Limb (tissue), 2 donors: ENCODE results near the gene GABRA6.

Experiments
- DNase-seq, 2 donors: peaks; one replicate each; pipeline ENCODE4 v3.0.0-alpha.2; 2016; ENCODE audit errors: extremely low spot score in 2 of 2

The GABRA6 gene

DNA sequence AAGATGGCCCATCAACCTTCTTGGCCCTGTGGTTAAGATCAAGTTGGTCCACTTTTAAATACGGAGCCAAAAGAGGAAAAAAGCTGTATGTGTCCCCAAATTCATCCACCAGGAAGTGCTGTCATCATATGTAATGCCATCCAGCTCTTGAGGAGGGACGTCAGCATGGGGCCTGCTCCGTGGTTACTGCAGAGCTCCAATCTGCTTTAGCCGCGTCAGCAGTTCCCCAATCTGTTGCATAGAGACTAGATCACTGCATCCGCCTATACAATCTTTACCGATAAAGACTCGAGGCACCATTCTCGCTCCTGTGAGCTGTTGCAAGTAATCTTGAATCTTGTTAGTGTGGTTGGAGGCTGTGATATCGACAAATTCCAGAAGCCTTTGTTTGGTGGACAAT is 65.7 kb downstream of the GABRA6 start:
- no peak for DNase-seq
